HepG2 (cell line): ENCODE measurements around the gene PRKCD. TPM values are rescaled to one million over a fixed set of nuclear protein-coding genes. Genes with fewer than 3 reads are reported as not detected.

Source experiments
- ARNT2 ChIP-seq: sonication (generic); formaldehyde crosslinking; IDR thresholded peaks from 2 replicates; pipeline ENCODE4 v1.8.0; 2022; ENCODE audit warnings: mild to moderate bottlenecking, low read depth, missing genetic modification reagents, moderate library complexity
- BCLAF1 ChIP-seq: fragments of 450-650 bp; IDR thresholded peaks from 2 replicates; pipeline ENCODE4 v1.6.1; 2017; ENCODE audit warnings: mild to moderate bottlenecking
- HOMEZ ChIP-seq: IDR thresholded peaks from 2 replicates; pipeline ENCODE4 v1.6.1; 2016; ENCODE audit warnings: low read depth
- KDM6A ChIP-seq: IDR thresholded peaks from 2 replicates; pipeline ENCODE4 v1.6.1; 2016; ENCODE audit warnings: low read depth
- MLLT10 ChIP-seq: sonication (generic); formaldehyde crosslinking; IDR thresholded peaks from 2 replicates; pipeline ENCODE4 v1.4.0; 2020; ENCODE audit warnings: missing genetic modification reagents
- MLX ChIP-seq: IDR thresholded peaks from 2 replicates; pipeline ENCODE4 v1.6.1; 2016
- SPEN ChIP-seq: sonication (generic); formaldehyde crosslinking; IDR thresholded peaks from 2 replicates; pipeline ENCODE4 v1.5.1; 2020; ENCODE audit warnings: low read depth, mild to moderate bottlenecking, missing genetic modification reagents
- STAT6 ChIP-seq: sonication (generic); formaldehyde crosslinking; IDR thresholded peaks from 2 replicates; pipeline ENCODE4 v1.4.0; 2020; ENCODE audit warnings: missing genetic modification reagents, mild to moderate bottlenecking, borderline replicate concordance
- SYNCRIP ChIP-seq: fragments of 200-400 bp; formaldehyde crosslinking; IDR thresholded peaks from 2 replicates; pipeline ENCODE4 v1.6.1; 2018; ENCODE audit warnings: mild to moderate bottlenecking, low read depth, low read length; ENCODE audit not compliant: insufficient read depth
- ZBTB21 ChIP-seq: sonication (generic); formaldehyde crosslinking; IDR thresholded peaks from 2 replicates; pipeline ENCODE4 v1.4.0; 2020; ENCODE audit warnings: missing genetic modification reagents
- ZFX ChIP-seq: sonication (generic); formaldehyde crosslinking; IDR thresholded peaks from 2 replicates; pipeline ENCODE4 v1.4.0; 2020; ENCODE audit warnings: mild to moderate bottlenecking, low read depth, missing genetic modification reagents, moderate library complexity
- polyA plus RNA-seq, 8 experiments: library from polyadenylated mRNA; depleted of rRNA in 3 of 8; stranded (reverse) in 7 of 8; unstranded in 1 of 8; fragments of >200 nt; fragmentation: Illumina TruSeq in 4 of 8; extraction: Trizol in 4 of 8; gene quantifications; 2 replicates each; pipeline versions ENCODE4 v1.2.1 to v1.2.3, GENCODE V29; 2011 to 2016; ENCODE audit warnings: low read depth in 4 of 8, missing spikeins in 1 of 8, mixed read lengths in 1 of 8; ENCODE audit not compliant: insufficient read depth in 1 of 8
- total RNA-seq, 5 experiments: library from RNA; depleted of rRNA; stranded (reverse); fragments of >200 nt; fragmentation: Illumina TruSeq; extraction: Trizol; gene quantifications; 2 replicates each; pipeline ENCODE4 v1.2.3, GENCODE V29; 2016; ENCODE audit warnings: low read depth in 1 of 5
- TF ChIP-seq, protein P1 (sequence below): sonication (generic); formaldehyde crosslinking; IDR thresholded peaks from 2 replicates; pipeline ENCODE4 v1.8.0; 2022; ENCODE audit warnings: mild to moderate bottlenecking, missing genetic modification reagents; ENCODE audit not compliant: insufficient replicate concordance
- TF ChIP-seq, protein P2 (sequence below): sonication (generic); formaldehyde crosslinking; IDR thresholded peaks from 2 replicates; pipeline ENCODE4 v1.4.0; 2020; ENCODE audit warnings: missing genetic modification reagents, borderline replicate concordance

PRKCD gene
- total and polyA plus RNA-seq, 2 of the 13 experiments (the other 11 are each of a cell fraction or from before 2014, with no cell fraction given): 1.6 to 40.7 TPM

- peak; percentile 25; the same call in 1 of the 2 replicates for TF ChIP-seq HOMEZ (CRISPR knock-in tag)
- peak; percentile 96 for TF ChIP-seq ZFX (CRISPR knock-in tag)
- no peak for TF ChIP-seq MLLT10 (CRISPR knock-in tag)
- no peak for TF ChIP-seq STAT6 (CRISPR knock-in tag)
- peak; percentile 34; the same call in 1 of the 2 replicates for TF ChIP-seq ZBTB21
- TF ChIP-seq, protein P1, sequence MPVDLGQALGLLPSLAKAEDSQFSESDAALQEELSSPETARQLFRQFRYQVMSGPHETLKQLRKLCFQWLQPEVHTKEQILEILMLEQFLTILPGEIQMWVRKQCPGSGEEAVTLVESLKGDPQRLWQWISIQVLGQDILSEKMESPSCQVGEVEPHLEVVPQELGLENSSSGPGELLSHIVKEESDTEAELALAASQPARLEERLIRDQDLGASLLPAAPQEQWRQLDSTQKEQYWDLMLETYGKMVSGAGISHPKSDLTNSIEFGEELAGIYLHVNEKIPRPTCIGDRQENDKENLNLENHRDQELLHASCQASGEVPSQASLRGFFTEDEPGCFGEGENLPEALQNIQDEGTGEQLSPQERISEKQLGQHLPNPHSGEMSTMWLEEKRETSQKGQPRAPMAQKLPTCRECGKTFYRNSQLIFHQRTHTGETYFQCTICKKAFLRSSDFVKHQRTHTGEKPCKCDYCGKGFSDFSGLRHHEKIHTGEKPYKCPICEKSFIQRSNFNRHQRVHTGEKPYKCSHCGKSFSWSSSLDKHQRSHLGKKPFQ (CRISPR knock-in tag): no peak
- TF ChIP-seq ARNT2 (CRISPR knock-in tag): peak; percentile 76; the same call in 1 of the 2 replicates
- 0 out of 2 replicates have a peak, but pooled peaks have one; percentile 52 for TF ChIP-seq MLX (CRISPR knock-in tag)
- no peak for TF ChIP-seq BCLAF1
- TF ChIP-seq KDM6A (CRISPR knock-in tag): no peak
- TF ChIP-seq SYNCRIP: no peak
- TF ChIP-seq, protein P2, sequence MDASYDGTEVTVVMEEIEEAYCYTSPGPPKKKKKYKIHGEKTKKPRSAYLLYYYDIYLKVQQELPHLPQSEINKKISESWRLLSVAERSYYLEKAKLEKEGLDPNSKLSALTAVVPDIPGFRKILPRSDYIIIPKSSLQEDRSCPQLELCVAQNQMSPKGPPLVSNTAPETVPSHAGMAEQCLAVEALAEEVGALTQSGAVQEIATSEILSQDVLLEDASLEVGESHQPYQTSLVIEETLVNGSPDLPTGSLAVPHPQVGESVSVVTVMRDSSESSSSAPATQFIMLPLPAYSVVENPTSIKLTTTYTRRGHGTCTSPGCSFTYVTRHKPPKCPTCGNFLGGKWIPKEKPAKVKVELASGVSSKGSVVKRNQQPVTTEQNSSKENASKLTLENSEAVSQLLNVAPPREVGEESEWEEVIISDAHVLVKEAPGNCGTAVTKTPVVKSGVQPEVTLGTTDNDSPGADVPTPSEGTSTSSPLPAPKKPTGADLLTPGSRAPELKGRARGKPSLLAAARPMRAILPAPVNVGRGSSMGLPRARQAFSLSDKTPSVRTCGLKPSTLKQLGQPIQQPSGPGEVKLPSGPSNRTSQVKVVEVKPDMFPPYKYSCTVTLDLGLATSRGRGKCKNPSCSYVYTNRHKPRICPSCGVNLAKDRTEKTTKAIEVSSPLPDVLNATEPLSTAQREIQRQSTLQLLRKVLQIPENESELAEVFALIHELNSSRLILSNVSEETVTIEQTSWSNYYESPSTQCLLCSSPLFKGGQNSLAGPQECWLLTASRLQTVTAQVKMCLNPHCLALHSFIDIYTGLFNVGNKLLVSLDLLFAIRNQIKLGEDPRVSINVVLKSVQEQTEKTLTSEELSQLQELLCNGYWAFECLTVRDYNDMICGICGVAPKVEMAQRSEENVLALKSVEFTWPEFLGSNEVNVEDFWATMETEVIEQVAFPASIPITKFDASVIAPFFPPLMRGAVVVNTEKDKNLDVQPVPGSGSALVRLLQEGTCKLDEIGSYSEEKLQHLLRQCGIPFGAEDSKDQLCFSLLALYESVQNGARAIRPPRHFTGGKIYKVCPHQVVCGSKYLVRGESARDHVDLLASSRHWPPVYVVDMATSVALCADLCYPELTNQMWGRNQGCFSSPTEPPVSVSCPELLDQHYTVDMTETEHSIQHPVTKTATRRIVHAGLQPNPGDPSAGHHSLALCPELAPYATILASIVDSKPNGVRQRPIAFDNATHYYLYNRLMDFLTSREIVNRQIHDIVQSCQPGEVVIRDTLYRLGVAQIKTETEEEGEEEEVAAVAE (CRISPR knock-in tag): no peak
- TF ChIP-seq SPEN (CRISPR knock-in tag): peak; percentile 85; the same call in 1 of the 2 replicates
Measured at GRCh38 chr3:53130179-53131061, 30.6 kb upstream of the PRKCD start, which contains the start of gene RFT1 (continued).
